CD4-positive, alpha-beta memory T cell (primary cell): ENCODE results near the gene EMX2. TPM values are rescaled to one million over a fixed set of nuclear protein-coding genes. Genes with fewer than 3 reads are reported as not detected.
"Not testable (repeated sequence)": the region's sequence is repeated elsewhere in the genome, so short reads cannot be mapped to it uniquely, and the experiment has no call there.

Source experiments
- CTCF ChIA-PET: fragments of 350-600 bp; sonication (Branson Sonifier 250); formaldehyde crosslinking; loops from one replicate; lab custom pipeline; 2021; ENCODE audit warnings: inconsistent platforms; ENCODE audit not compliant: partially characterized antibody; lab: Charles Lee
- POLR2A ChIA-PET: fragments of 350-600 bp; sonication (Branson Sonifier 250); formaldehyde crosslinking; loops from one replicate; lab custom pipeline; 2021; ENCODE audit not compliant: partially characterized antibody; lab: Charles Lee
- DNase-seq, 5 donors: peaks; one replicate each; pipeline versions ENCODE4 v3.0.0 to v3.0.0-alpha.2; 2020 to 2022; ENCODE audit warnings: mixed read lengths in 1 of 5
- H3K27ac ChIP-seq: one replicate; pipeline ENCODE4 v1.7.0; 2013; ENCODE audit warnings: low read depth, low read length
- H3K27me3 ChIP-seq: 2 replicates; pipeline ENCODE4 v1.7.0; 2013; ENCODE audit warnings: mild to moderate bottlenecking, low read length, moderate library complexity; ENCODE audit not compliant: insufficient read depth
- H3K36me3 ChIP-seq: 2 replicates; pipeline ENCODE4 v1.7.0; 2013; ENCODE audit warnings: mild to moderate bottlenecking, low read length, moderate library complexity; ENCODE audit not compliant: insufficient read depth
- H3K4me1 ChIP-seq: 2 replicates; pipeline ENCODE4 v1.7.0; 2013; ENCODE audit warnings: mild to moderate bottlenecking, low read length, moderate library complexity; ENCODE audit not compliant: insufficient read depth
- H3K4me3 ChIP-seq, 2 donors: one replicate each; pipeline ENCODE4 v1.7.0; 2013; ENCODE audit warnings: low read length in 2 of 2, mild to moderate bottlenecking in 1 of 2
- H3K9me3 ChIP-seq, 2 donors: one replicate each; pipeline ENCODE4 v1.7.0; 2013; ENCODE audit warnings: low read length in 2 of 2, control low read depth in 1 of 2; ENCODE audit not compliant: control insufficient read depth in 1 of 2
- H3K27ac Mint-ChIP-seq, 7 donors: one replicate each; pipeline ENCODE4 v1.8.0; 2020 to 2021; ENCODE audit warnings: mixed read lengths in 7 of 7, mild to moderate bottlenecking in 6 of 7, inconsistent platforms in 3 of 7, moderate library complexity in 3 of 7
- H3K27me3 Mint-ChIP-seq, 2 donors: one replicate each; pipeline ENCODE4 v1.8.0; 2020 to 2021; ENCODE audit warnings: mixed read lengths in 2 of 2
- H3K36me3 Mint-ChIP-seq, 2 donors: one replicate each; pipeline ENCODE4 v1.8.0; 2020 to 2021; ENCODE audit warnings: mixed read lengths in 2 of 2, inconsistent platforms in 1 of 2, mild to moderate bottlenecking in 1 of 2
- H3K4me1 Mint-ChIP-seq, 4 donors: one replicate each; pipeline ENCODE4 v1.8.0; 2020 to 2021; ENCODE audit warnings: mixed read lengths in 4 of 4, mild to moderate bottlenecking in 1 of 4
- H3K4me3 Mint-ChIP-seq, 8 donors: one replicate each; pipeline ENCODE4 v1.8.0; 2020 to 2021; ENCODE audit warnings: mixed read lengths in 8 of 8, mild to moderate bottlenecking in 7 of 8, moderate library complexity in 6 of 8, inconsistent platforms in 3 of 8
- H3K9me3 Mint-ChIP-seq, 8 donors: one replicate each; pipeline ENCODE4 v1.8.0; 2020 to 2021; ENCODE audit warnings: mixed read lengths in 8 of 8, mild to moderate bottlenecking in 5 of 8, inconsistent platforms in 3 of 8, moderate library complexity in 1 of 8
- intact Hi-C: fragments of 100-400 bp; cut with micrococcal nuclease; formaldehyde crosslinking; loops from one replicate; pipeline ENCODE4 v1.15.1; 2023
- polyA plus RNA-seq, 2 donors: library from polyadenylated mRNA; unstranded; fragments of 300-500 nt; fragmentation: Illumina TruSeq; gene quantifications; one replicate each; pipeline ENCODE4 v1.2.3, GENCODE V29; 2021
- total RNA-seq, 2 experiments: library from RNA; stranded (reverse); gene quantifications; one replicate each; pipeline ENCODE4 v1.2.3, GENCODE V29; 2021

The EMX2 gene
- total and polyA plus RNA-seq, 4 experiments from 2014 or later = not detected

DNA sequence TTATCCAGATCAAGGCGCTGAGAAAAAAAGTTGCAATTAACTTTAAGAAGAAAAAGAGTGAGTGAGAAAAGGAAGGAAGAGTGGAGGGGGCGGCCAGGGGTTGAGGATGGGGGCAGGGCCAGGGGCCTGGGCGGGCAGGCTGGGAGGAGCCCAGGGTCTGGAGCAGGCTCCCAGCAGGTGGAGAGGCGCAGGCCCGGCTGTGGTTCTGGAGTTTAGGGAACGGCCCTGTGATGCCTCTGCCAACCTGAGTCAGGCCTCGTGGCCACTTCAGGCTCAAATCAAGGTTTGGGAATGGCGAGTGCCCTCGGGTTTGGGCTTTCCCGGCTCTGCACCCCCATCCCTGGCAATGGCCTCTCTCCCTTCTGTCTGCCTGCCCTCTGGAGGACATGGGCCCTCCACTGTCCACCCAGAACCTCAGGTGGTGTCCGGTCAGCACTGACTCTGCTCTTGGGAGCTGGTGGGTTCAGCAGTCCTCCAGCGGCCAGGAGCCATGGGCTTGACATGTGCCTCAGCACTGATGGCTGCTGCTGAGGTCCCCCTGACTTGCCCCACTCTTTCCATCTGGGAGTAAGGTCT, 41.0 kb upstream of the EMX2 start:
- CTCF ChIA-PET = interaction anchor here (9.4 kb wide), 1 partner anchor 738 kb away, joined by 205 read pairs; no protein-coding TSS in a partner anchor
- peaks cover 0 to 2% (median 0%) of the 10 kb centered on the region in 8 donors for H3K9me3 Mint-ChIP-seq

DNA sequence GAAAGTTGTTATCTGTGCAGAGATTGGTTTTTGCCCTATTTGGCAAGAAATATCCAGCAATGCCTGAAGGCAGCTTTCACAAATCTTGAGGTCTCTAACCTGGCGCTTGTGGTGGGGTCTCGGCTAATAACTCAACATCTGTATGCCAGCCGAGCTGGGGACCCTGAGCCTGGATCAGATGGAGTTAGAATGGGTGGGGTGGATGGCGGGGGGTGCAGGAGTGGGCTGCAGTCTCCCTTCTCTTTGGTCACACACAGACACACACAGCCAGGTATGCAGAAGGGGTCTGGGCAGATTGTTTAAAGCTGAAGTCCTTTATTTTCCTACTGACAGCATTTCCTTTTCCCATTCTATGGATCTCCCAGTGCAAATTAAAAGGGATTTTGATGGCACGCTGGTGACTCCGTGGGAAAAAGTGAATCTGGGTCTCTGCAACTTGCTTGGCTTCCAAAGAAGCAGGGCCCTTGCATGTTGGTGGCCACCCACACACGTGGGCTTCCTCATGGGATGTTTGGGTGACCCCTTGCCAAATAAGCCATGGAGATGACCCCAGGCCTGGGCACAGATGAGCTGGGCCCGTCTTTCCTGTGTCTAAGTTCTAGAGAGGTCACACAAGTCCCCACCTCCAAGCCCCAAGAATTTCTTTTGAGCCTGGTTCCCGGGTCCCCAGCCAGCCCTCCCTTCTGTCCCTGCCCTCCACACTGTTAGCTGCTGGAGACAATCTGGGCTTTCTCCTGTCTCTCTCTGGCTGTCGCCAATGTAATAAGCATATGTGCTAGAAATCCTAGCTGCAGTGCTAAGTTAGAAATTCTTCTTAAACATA, 39.9 kb upstream of the EMX2 start:
- Mint-ChIP-seq H3K4me3 (no peak overlapping the region), H3K9me3 (peaks cover 0 to 2% (median 0%) of the 10 kb centered on the region in 8 donors), H3K27ac (no peak overlapping the region), H3K4me1 (no peaks in the 10 kb centered on the region), H3K27me3 (peaks cover 14 to 15% of the 10 kb centered on the region in 2 donors), H3K36me3 (no peaks in the 10 kb centered on the region)
- DNase-seq = no peak
- Histone ChIP-seq H3K4me3 (no peak overlapping the region), H3K9me3 (no peaks in the 10 kb centered on the region), H3K4me1 (no peaks in the 10 kb centered on the region), H3K27ac (no peak overlapping the region), H3K27me3 (no peaks in the 10 kb centered on the region), H3K36me3 (no peaks in the 10 kb centered on the region)
- intact Hi-C loops = no loop called here
- POLR2A ChIA-PET = no interaction called here
- CTCF ChIA-PET = interaction anchor here (1.4 to 9.4 kb wide), 2 partner anchors 737 to 957 kb away, joined by 4 to 205 read pairs; no protein-coding TSS in a partner anchor

More for the DNA sequence above, 41.0 kb upstream of the EMX2 start:
- Mint-ChIP-seq H3K4me1 (peaks cover 0 to 3% (median 2%) of the 10 kb centered on the region in 4 donors), H3K4me3 (no peak overlapping the region), H3K27me3 (peaks cover 12 to 16% of the 10 kb centered on the region in 2 donors), H3K27ac (no peak overlapping the region), H3K36me3 (no peaks in the 10 kb centered on the region)
- intact Hi-C loops = no loop called here
- no peak overlapping the region for H3K4me3 ChIP-seq
- no peaks in the 10 kb centered on the region for H3K9me3 ChIP-seq
- no peaks in the 10 kb centered on the region for H3K4me1 ChIP-seq
- no peak for DNase-seq
- no peak overlapping the region for H3K27ac ChIP-seq
- no peaks in the 10 kb centered on the region for H3K27me3 ChIP-seq
- POLR2A ChIA-PET = no interaction called here
- H3K36me3 ChIP-seq = no peaks in the 10 kb centered on the region

DNA sequence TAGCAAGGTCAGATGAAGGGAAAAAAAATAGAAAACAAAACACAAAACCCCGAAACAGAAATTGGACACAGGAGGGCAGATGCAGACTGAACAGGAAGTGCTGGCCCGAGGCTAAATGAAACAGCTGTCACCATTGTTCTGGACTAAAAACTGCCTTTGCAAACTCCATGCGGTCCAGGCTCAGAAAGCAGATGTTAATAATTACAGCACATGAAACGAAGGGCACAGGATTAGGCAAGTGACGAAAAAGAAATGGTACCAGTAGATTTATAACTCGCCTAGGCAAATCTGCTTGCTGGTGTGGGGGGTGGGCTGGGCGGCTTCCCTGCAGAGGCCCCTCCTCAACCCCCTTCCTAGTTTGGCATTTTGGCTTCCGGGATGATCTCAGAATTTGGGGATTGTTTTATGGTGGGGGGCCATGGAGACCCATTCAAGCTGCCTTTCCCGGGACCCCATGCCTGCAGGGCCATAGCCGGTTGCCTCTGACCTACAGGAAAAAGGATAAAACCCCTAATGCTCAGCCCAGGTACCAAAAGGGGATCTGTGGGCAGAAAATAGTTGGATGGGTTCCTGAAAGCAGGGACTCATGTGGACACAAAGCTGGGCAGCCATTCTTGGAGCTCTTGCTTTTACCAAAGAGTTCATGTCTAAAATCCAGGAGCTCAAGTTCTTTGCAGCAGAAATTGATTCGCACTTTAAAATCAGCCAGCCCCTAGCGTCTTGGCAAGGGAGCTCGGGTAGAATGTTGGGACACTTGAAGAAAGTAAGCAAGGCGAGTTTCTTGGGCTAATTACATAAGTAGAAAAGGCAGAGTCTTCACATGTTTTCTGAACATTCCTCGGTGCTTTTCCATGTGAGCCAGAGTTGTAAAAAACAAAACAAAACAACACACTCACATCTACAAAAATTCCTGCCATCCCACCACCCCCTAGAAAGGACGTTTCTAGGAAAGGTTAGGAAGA, 39.0 kb upstream of the EMX2 start:
- Histone ChIP-seq H3K9me3 (no peaks in the 10 kb centered on the region), H3K4me3 (no peak overlapping the region), H3K27ac (no peak overlapping the region), H3K27me3 (no peaks in the 10 kb centered on the region), H3K36me3 (no peaks in the 10 kb centered on the region), H3K4me1 (no peaks in the 10 kb centered on the region)
- CTCF ChIA-PET = interaction anchor here (1.4 to 9.4 kb wide), 2 partner anchors 736 to 956 kb away, joined by 4 to 205 read pairs; no protein-coding TSS in a partner anchor
- no peaks in the 10 kb centered on the region for H3K4me1 Mint-ChIP-seq
- no peak overlapping the region for H3K27ac Mint-ChIP-seq
- no peak overlapping the region for H3K4me3 Mint-ChIP-seq
- POLR2A ChIA-PET = no interaction called here
- DNase-seq = no peak
- H3K27me3 Mint-ChIP-seq = peaks cover 14 to 16% of the 10 kb centered on the region in 2 donors
- intact Hi-C loops = no loop called here
- H3K36me3 Mint-ChIP-seq = no peaks in the 10 kb centered on the region
- peaks cover 0 to 2% (median 0%) of the 10 kb centered on the region in 8 donors for H3K9me3 Mint-ChIP-seq

DNA sequence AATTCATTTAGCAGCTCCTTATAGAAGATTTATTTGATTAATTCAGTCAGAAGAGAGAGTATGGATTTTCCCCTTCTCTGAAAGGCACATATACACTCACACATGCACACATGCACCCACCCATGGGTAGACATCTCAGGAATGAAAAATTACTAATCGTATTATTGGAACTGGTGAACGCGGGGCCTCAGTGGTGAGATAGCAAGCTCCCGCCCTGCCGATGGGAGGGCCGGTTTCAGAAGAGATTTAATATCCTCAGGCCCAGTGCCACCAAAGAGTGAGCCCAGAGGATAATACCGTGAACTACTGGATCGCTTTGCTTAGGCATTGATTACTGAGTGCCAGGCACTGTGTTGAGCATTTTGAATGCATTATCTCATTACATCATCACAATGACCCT, 38.0 kb upstream of the EMX2 start:
- no peaks in the 10 kb centered on the region for H3K4me1 Mint-ChIP-seq
- H3K36me3 Mint-ChIP-seq = no peaks in the 10 kb centered on the region
- no peak for DNase-seq
- H3K27ac ChIP-seq = no peak overlapping the region
- H3K27me3 ChIP-seq = no peaks in the 10 kb centered on the region
- H3K4me1 ChIP-seq = no peaks in the 10 kb centered on the region
- intact Hi-C loops = no loop called here
- H3K27ac Mint-ChIP-seq = no peak overlapping the region
- H3K4me3 Mint-ChIP-seq = no peak overlapping the region
- ChIA-PET POLR2A (no interaction called here), CTCF (no interaction called here)
- no peaks in the 10 kb centered on the region for H3K36me3 ChIP-seq
- H3K9me3 ChIP-seq = no peaks in the 10 kb centered on the region
- H3K4me3 ChIP-seq = no peak overlapping the region
- peaks cover 14 to 19% of the 10 kb centered on the region in 2 donors for H3K27me3 Mint-ChIP-seq
- peaks cover 0 to 2% (median 0%) of the 10 kb centered on the region in 8 donors for H3K9me3 Mint-ChIP-seq

DNA sequence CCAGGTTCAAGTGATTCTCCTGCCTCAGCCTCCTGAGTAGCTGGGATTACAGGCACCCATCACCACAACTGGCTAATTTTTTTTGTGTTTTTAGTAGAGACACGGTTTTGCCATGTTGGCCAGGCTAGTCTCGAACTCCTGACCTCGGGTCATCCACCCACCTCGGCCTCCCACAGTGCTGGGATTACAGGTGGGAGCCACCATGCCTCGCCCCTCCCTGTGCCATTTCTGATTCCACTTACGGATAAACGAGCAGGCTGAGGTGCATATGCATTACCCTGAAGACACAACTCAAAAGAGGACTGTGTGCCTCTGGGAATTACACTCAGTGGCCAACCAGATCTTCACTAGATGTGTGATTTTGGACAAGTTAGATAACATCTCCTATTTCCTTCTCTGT, 35.5 kb upstream of the EMX2 start:
- H3K4me1 Mint-ChIP-seq, H3K27ac ChIP-seq, H3K27ac Mint-ChIP-seq, H3K36me3 ChIP-seq, H3K36me3 Mint-ChIP-seq, CTCF ChIA-PET, H3K4me3 ChIP-seq, intact Hi-C loops, H3K4me1 ChIP-seq, H3K9me3 Mint-ChIP-seq, DNase-seq, POLR2A ChIA-PET, H3K27me3 ChIP-seq, H3K4me3 Mint-ChIP-seq, H3K9me3 ChIP-seq: not testable (repeated sequence)
- peaks cover 9 to 19% of the 10 kb centered on the region in 2 donors for H3K27me3 Mint-ChIP-seq

DNA sequence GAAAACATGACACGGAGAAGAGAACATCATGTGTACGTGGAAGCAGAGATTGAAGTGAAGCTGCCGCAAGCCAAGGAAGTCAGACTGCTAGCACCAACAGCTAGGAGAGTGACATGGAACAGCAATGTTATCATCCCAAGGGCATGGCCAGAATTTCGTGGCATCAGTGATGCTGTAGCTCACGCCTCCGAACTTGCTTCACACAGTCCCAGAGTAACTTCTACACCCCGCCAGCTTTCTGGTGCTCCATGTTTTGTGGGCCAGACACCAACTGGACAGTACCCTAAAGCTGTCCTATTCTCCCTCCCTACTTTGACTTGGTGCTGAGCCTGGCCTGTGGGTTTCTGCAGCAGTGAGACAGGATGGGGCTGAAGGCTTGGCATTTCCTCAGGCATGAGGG, 33.0 kb upstream of the EMX2 start:
- no peaks in the 10 kb centered on the region for H3K4me1 ChIP-seq
- intact Hi-C loops = no loop called here
- no peaks in the 10 kb centered on the region for H3K36me3 ChIP-seq
- POLR2A ChIA-PET = no interaction called here
- CTCF ChIA-PET = interaction anchor here (1.0 kb wide), 1 partner anchor 13 kb away, joined by 3 read pairs; no protein-coding TSS in a partner anchor
- Mint-ChIP-seq H3K27ac (no peak overlapping the region), H3K4me3 (no peak overlapping the region), H3K27me3 (peaks cover 3 to 16% of the 10 kb centered on the region in 2 donors), H3K4me1 (no peaks in the 10 kb centered on the region), H3K36me3 (no peaks in the 10 kb centered on the region), H3K9me3 (no peaks in the 10 kb centered on the region)
- no peaks in the 10 kb centered on the region for H3K9me3 ChIP-seq
- no peaks in the 10 kb centered on the region for H3K27me3 ChIP-seq
- no peak overlapping the region for H3K4me3 ChIP-seq
- no peak overlapping the region for H3K27ac ChIP-seq
- no peak for DNase-seq
